Pons (tissue), 1 donor: ENCODE results near the gene TECTB.

Experiments used
- DNase-seq: peaks from one replicate; pipeline ENCODE4 v3.0.0-alpha.2; 2016; ENCODE audit warnings: low spot score

The TECTB gene

GRCh38 chr10:112275512-112276245, 7.5 kb upstream of the TECTB start:
- DNase-seq, result no peak

- peak; percentile 36 for DNase-seq
Observed at GRCh38 chr10:112278871-112279270, 4.3 kb upstream of the TECTB start.

- DNase-seq, result no peak
Observed at GRCh38 chr10:112279433-112279832, 3.8 kb upstream of the TECTB start.

GRCh38 chr10:112280205-112280921, 2.8 kb upstream of the TECTB start:
- DNase-seq, result no peak

GRCh38 chr10:112282086-112282485, 1.1 kb upstream of the TECTB start:
- no peak for DNase-seq

GRCh38 chr10:112286837-112287818, 3.9 kb downstream of the TECTB start:
- DNase-seq, result peak; percentile 69

GRCh38 chr10:112287844-112288243, 4.6 kb downstream of the TECTB start:
- no peak for DNase-seq

- DNase-seq, result peak; percentile 39
Observed at GRCh38 chr10:112288486-112288885, 5.3 kb downstream of the TECTB start.

- no peak for DNase-seq
Observed at GRCh38 chr10:112289373-112290053, 6.3 kb downstream of the TECTB start.

- no peak for DNase-seq
Observed at GRCh38 chr10:112290054-112290373, 6.8 kb downstream of the TECTB start.

- no peak for DNase-seq
Observed at GRCh38 chr10:112294169-112294568, 11.0 kb downstream of the TECTB start.

- DNase-seq, result no peak
Observed at GRCh38 chr10:112295853-112296830, 12.9 kb downstream of the TECTB start.

GRCh38 chr10:112296908-112297331, 13.7 kb downstream of the TECTB start:
- DNase-seq, result no peak

GRCh38 chr10:112298581-112298980, 15.4 kb downstream of the TECTB start:
- DNase-seq, result no peak

GRCh38 chr10:112299456-112299855, 16.3 kb downstream of the TECTB start:
- DNase-seq, result no peak

- DNase-seq, result no peak
Observed at GRCh38 chr10:112302335-112302734, 19.1 kb downstream of the TECTB start.

GRCh38 chr10:112303528-112303927, 20.3 kb downstream of the TECTB start:
- no peak for DNase-seq

GRCh38 chr10:112304267-112304859, 21.2 kb downstream of the TECTB start:
- no peak for DNase-seq

- DNase-seq, result peak; percentile 17
Observed at GRCh38 chr10:112307358-112308124, 24.3 kb downstream of the TECTB start.

- DNase-seq, result no peak
Observed at GRCh38 chr10:112308125-112308502, 24.9 kb downstream of the TECTB start.
